K562 treated with DMSO at 1 percent for 24 hours (cell line): ENCODE results near the gene ABCC6. TPM values are rescaled to one million over a fixed set of nuclear protein-coding genes. Genes with fewer than 3 reads are reported as not detected.

Source experiments
- total RNA-seq: library from RNA; unstranded; fragments of 300-600 nt; gene quantifications from 2 replicates; pipeline ENCODE4 v1.2.3, GENCODE V29; 2022; ENCODE audit warnings: low read depth; ENCODE audit not compliant: insufficient read depth

ABCC6 gene
- 0.09 and 0.50 TPM in 2 replicates for total RNA-seq

DNA sequence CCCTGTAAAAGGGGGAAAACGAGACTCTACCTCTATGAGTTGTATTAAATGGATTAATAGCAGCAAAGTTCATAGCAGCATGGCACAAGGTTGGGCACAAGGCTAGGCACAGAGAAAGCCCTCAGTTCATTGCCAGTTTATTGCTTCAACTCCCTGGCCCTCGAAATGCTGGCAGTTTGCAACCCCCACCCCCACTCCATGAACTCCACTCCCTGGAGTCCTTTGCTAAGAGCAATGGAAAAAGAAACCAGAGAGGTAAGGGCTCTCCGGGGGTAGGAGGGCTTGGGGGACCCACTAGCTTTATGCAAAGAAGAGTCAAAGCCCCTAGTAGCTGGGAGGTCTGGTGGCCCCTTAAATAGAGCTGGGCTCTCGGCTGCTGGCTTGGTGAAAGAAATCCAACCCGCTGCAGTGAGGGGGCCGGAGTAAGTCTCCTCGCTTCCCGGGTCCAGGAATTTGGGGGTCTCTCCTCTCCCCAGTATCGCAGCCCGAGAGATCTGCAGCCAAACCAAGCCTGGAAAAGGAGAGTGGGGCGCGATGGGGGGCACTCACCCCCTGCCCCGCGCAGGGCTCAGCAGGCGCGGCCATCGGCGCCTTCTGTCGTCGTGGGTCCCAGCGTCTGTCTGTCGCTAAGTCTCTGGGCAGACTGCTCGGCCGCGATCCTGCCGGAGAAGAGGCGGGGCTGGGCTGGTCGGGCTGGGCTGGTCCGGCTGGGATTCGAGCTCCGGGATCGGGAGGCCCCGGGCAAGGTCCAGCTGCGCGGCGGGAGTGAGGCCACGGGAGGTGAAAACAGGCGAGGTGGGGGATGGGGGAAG lies at the start of gene ABCC6:
TSS of gene ABCC6 (minus strand) at position 645 of the 812 bp plus-strand sequence. CDS start at position 585, 60 bp downstream.

Other genes with a start within 250 kb of the ABCC6 start
- 9.1 and 11.9 TPM in 2 replicates for gene NOMO3, start 9.0 kb upstream of the ABCC6 start, total RNA-seq
- 1.6 TPM in 1 of 2 replicates, not detected in the other for gene NPIPA7, start 155.6 kb upstream of the ABCC6 start, total RNA-seq